HG02763 (cell line): ENCODE measurements around the gene PRR33.

Experiments
- ATAC-seq: cut with Tn5 transposase; IDR thresholded peaks from one replicate; pipeline ENCODE4 v1.9.1; 2021; ENCODE audit warnings: mild to moderate bottlenecking, moderate library complexity; ENCODE audit not compliant: unreplicated experiment

The PRR33 gene

GRCh38 chr11:1916986-1917522 lies 25.4 kb upstream of the PRR33 start:
- ATAC-seq: no peak

GRCh38 chr11:1916132-1916985 lies 24.7 kb upstream of the PRR33 start:
- no peak for ATAC-seq

GRCh38 chr11:1915795-1916131 lies 24.1 kb upstream of the PRR33 start:
- ATAC-seq: no peak

- ATAC-seq: no peak
Measured at GRCh38 chr11:1913271-1914060, 21.8 kb upstream of the PRR33 start.

- no peak for ATAC-seq
Measured at GRCh38 chr11:1912289-1912878, 20.7 kb upstream of the PRR33 start.

GRCh38 chr11:1909524-1909923 lies 17.8 kb upstream of the PRR33 start:
- ATAC-seq: no peak

- ATAC-seq: no peak
Measured at GRCh38 chr11:1908618-1909017, 16.9 kb upstream of the PRR33 start.

- no peak for ATAC-seq
Measured at GRCh38 chr11:1906611-1907423, 15.1 kb upstream of the PRR33 start.

GRCh38 chr11:1906181-1906580 lies 14.5 kb upstream of the PRR33 start:
- ATAC-seq: no peak

- ATAC-seq: no peak
Measured at GRCh38 chr11:1899686-1900085, 8.0 kb upstream of the PRR33 start.

- ATAC-seq: no peak
Measured at GRCh38 chr11:1899090-1899489, 7.4 kb upstream of the PRR33 start.

- no peak for ATAC-seq
Measured at GRCh38 chr11:1896923-1897322, 5.2 kb upstream of the PRR33 start.

GRCh38 chr11:1896468-1896867 lies 4.8 kb upstream of the PRR33 start:
- no peak for ATAC-seq

- ATAC-seq: no peak
Measured at GRCh38 chr11:1894759-1895158, 3.1 kb upstream of the PRR33 start.

- no peak for ATAC-seq
Measured at GRCh38 chr11:1893581-1894359, 2.1 kb upstream of the PRR33 start.

GRCh38 chr11:1892558-1892957 lies 863 bp upstream of the PRR33 start:
- ATAC-seq: no peak

- ATAC-seq: no peak
Measured at GRCh38 chr11:1892116-1892515, 421 bp upstream of the PRR33 start.

GRCh38 chr11:1890856-1891830 lies 552 bp downstream of the PRR33 start:
- ATAC-seq: no peak
